Right lobe of liver (tissue), 4 donors: Measurements from ENCODE around the gene SLC17A9.

ENCODE experiments used
- CTCF ChIP-seq, 4 donors: fragments of 200-600 bp in 3 of 4; fragments of 450-650 bp in 1 of 4; IDR thresholded peaks; one replicate each; pipeline versions ENCODE4 v1.5.1 to v1.8.0; 2016 to 2022; ENCODE audit warnings: antibody characterized with exemption in 4 of 4, mild to moderate bottlenecking in 2 of 4
- POLR2A ChIP-seq: fragments of 450-650 bp; IDR thresholded peaks from one replicate; pipeline ENCODE4 v1.6.1; 2017; ENCODE audit warnings: antibody characterized with exemption, mild to moderate bottlenecking
- donor health status: DM: no; HTN: no; CAD: no.
- donor health status: DM: no; HTN: no; CAD: no.
- donor health status: DM: no; HTN: yes; CAD: no.

GRCh38 chr20:63009045-63009961 lies 56.8 kb downstream of the SLC17A9 start:
- TF ChIP-seq CTCF (IDR thresholded peaks at IDR 0.05) (peak; percentile 91 to 95 (median 93)), POLR2A (no peak)
